ENCODE measurements around the gene RTL9. TPM values are rescaled to one million over a fixed set of nuclear protein-coding genes. Genes with fewer than 3 reads are reported as not detected.

RTL9 gene
- total and polyA plus RNA-seq, 9 of the 15 experiments (the other 6 are each of a cell fraction or from before 2014, with no cell fraction given), result 0.04 to 0.35 (median 0.13) TPM; not detected in 1

DNA sequence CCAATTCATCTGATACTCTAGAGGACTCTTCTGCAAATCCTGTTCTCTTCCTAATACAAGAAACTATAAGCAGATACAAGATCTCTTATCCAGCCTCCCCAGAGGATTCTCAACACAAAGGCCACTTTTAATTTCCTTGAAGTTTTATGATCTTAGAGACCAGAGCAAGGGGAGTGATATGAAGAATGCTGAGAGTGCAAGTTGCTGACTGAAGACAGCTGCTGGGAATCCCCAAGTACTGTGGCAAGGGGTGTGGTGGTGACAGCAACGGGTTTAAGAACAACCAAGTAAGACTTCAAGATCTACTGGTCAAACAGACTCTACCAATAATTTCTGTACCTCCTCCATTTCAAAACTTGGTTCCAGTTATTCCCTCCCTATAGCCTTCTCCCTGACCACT lies 47.8 kb upstream of the RTL9 start:
- ATAC-seq, result peak; percentile 51
- no peaks in the 10 kb centered on the region for H3K27me3 ChIP-seq (ENCODE audit: control insufficient read depth in 2 of 2, insufficient read depth in 2 of 2, low read length in 2 of 2)
- peaks cover 8 to 31% of the 10 kb centered on the region in 2 experiments; a peak in 3 of 5 replicates for H3K4me1 ChIP-seq (replicated peaks in 1 of 2; ENCODE audit: control insufficient read depth in 2 of 2, insufficient read depth in 2 of 2, low read length in 2 of 2)
- TF ChIP-seq ZNF785 (CRISPR knock-in tag; IDR thresholded peaks at IDR 0.05), result no peak
- TF ChIP-seq NFATC3 (IDR thresholded peaks at IDR 0.05), result no peak
- peak; percentile 40 for TF ChIP-seq MAFG (tag; conservative IDR thresholded peaks at IDR 0.05)
- TF ChIP-seq MEF2D (tag; conservative IDR thresholded peaks at IDR 0.05; ENCODE audit: low read depth), result no peak
- TF ChIP-seq ZNF316 (IDR thresholded peaks at IDR 0.05), result peak; percentile 73
- TF ChIP-seq BRD9 (IDR thresholded peaks at IDR 0.05; ENCODE audit: low read depth, partially characterized antibody), result no peak
- TF ChIP-seq RAD21 (CRISPR knock-in tag; conservative IDR thresholded peaks at IDR 0.05 in 1 of 2, IDR thresholded peaks at IDR 0.05 in 1 of 2), result no peak
- TF ChIP-seq C11orf30 (IDR thresholded peaks at IDR 0.05; ENCODE audit: low read depth), result peak; percentile 66
- no peak for TF ChIP-seq POU5F1 (IDR thresholded peaks at IDR 0.05; ENCODE audit: borderline replicate concordance, low read depth, low read length, partially characterized antibody)
- no peak for TF ChIP-seq SIX5 (IDR thresholded peaks at IDR 0.05; ENCODE audit: borderline replicate concordance in 1 of 2, insufficient read depth in 1 of 2, low read depth in 1 of 2, low read length in 2 of 2)
- TF ChIP-seq MAFK (IDR thresholded peaks at IDR 0.05; ENCODE audit: low read length), result peak; percentile 50; the same call in 1 of the 2 replicates
- 0 out of 2 replicates have a peak, but pooled peaks have one; percentile 43 for TF ChIP-seq MAFF (IDR thresholded peaks at IDR 0.05; ENCODE audit: low read length)
- TF ChIP-seq, protein P1, sequence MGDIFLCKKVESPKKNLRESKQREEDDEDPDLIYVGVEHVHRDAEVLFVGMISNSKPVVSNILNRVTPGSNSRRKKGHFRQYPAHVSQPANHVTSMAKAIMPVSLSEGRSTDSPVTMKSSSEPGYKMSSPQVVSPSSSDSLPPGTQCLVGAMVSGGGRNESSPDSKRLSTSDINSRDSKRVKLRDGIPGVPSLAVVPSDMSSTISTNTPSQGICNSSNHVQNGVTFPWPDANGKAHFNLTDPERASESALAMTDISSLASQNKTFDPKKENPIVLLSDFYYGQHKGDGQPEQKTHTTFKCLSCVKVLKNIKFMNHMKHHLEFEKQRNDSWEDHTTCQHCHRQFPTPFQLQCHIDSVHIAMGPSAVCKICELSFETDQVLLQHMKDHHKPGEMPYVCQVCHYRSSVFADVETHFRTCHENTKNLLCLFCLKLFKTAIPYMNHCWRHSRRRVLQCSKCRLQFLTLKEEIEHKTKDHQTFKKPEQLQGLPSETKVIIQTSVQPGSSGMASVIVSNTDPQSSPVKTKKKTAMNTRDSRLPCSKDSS (IDR thresholded peaks at IDR 0.05; ENCODE audit: low read depth, partially characterized antibody), result no peak
- H2AFZ ChIP-seq (ENCODE audit: low read depth, low read length), result no peak overlapping the region
- H3K27ac ChIP-seq (ENCODE audit: extremely low read depth, low read depth, low read length), result no peak overlapping the region
- DNase-seq (ENCODE audit: extremely low read depth in 1 of 4, low spot score in 3 of 4), result peak; percentile 15 to 36 (median 18)
- BruUV-seq (replicated peaks), result no TSS peak
- no peak for FAIRE-seq
- intact Hi-C loops (cut with micrococcal nuclease) (no loop called here), in situ Hi-C loops (cut with MboI) (no loop called here)
- no peaks in the 10 kb centered on the region for H3K9me3 ChIP-seq (replicated peaks; ENCODE audit: control insufficient read depth, insufficient read depth, low read depth, low read length)
- H3K9me1 ChIP-seq (ENCODE audit: control insufficient read depth, insufficient read depth, low read length), result no peaks in the 10 kb centered on the region
- H3K4me2 ChIP-seq (ENCODE audit: insufficient read depth, low read length), result no peak overlapping the region; the same call in 1 of the 2 replicates
- peaks cover 2% of the 10 kb centered on the region; the same call in 2 of the 3 replicates for H3K36me3 ChIP-seq (ENCODE audit: control insufficient read depth, insufficient read depth, low read length)
- H3K4me3 ChIP-seq, result no peak overlapping the region
- peaks cover 92% of the 10 kb centered on the region for H3K79me2 ChIP-seq (ENCODE audit: control insufficient read depth, insufficient read depth, low read length)
- POLR2A ChIA-PET, result interaction anchor here (1.0 kb wide), 1 partner anchor 92 kb away, joined by 4 read pairs; no protein-coding TSS in a partner anchor
- peaks cover 17% of the 10 kb centered on the region for H4K20me1 ChIP-seq (replicated peaks; ENCODE audit: control insufficient read depth, insufficient read depth, low read length)
- CTCF ChIA-PET (ENCODE audit: low intra/inter-chr PET ratio), result no interaction called here
- 14% methylated on average over 1 of the region's 1 CpG for WGBS (ENCODE audit: insufficient coverage, low coverage, missing lambda C conversion rate)
- H3K9ac ChIP-seq (ENCODE audit: insufficient read depth in 1 of 2, low read depth in 2 of 2, low read length in 2 of 2), result no peak overlapping the region

All from K562 (cell line).